KG1 (cell line): ENCODE measurements around the gene UBALD2.
"Not testable (repeated sequence)": the region's sequence is repeated elsewhere in the genome, so short reads cannot be mapped to it uniquely, and the experiment has no call there.

ENCODE experiments used
- DNase-seq: peaks from one replicate; lab custom pipeline; 2025; lab: John Stamatoyannopoulos, UW

UBALD2 gene

DNA sequence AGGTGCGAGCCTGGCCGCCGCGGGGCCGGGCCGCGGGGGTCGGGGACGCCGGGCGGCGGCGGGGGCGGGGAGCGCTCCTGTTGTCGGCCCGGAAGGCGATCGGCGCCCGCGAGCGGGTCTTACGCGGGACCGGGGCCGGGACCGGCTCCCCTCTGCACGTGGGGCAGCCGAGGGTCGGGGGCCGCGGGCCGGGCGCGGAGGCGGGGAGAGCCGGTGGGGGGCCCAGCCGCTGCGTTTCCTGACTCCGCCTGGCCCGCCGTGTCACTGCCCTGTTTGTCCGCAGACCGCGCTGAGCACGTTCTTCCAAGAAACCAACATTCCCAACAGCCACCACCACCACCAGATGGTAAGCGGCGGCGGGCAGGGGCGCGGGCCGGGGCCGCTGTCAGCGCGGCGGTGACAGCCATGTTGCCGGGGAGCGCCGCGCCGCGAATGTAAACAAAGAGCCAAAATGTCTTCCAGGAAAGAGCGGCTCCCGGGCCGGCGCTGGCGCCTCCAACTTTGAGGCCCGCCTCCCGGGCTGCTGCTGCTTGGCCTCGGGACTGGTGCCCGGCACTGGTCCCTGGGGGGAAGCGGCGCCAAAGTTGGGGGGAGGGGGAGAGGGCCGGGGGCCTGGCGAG, 586 bp downstream of the UBALD2 start:
- no peak for DNase-seq

DNA sequence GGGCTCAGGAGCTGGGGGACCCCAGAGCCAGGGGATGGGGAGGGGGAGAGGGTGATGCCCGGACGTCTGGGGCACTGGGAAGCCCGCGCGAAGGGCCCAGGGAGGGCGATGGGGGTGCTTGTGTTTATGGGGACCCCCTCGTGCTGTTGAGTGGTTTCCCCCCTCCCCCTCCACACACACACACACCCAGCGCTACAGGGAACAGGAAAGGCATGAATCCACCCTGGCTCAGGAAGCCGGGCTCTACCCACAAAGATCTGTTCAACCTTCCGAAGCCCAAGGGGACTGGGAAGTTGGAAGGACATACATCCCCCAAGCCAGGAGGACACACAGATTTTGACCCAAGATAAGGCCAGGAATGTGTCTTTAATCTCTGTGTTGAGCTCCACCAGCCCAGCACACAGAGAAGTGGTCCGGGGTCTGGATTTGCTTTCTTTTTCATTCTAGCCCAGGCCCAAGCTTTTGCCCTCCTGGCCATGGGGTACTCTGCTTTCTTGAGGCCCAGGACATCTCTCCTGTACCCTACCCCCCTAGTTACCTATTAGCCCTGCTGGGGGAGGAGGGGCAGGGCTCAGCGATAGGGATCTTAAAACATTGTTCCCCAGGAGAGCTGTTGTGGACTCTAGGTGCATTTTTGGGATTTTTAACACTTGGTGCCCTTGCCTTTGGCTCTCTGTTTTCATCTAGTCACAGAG, 1.2 kb downstream of the UBALD2 start:
- DNase-seq = no peak

DNA sequence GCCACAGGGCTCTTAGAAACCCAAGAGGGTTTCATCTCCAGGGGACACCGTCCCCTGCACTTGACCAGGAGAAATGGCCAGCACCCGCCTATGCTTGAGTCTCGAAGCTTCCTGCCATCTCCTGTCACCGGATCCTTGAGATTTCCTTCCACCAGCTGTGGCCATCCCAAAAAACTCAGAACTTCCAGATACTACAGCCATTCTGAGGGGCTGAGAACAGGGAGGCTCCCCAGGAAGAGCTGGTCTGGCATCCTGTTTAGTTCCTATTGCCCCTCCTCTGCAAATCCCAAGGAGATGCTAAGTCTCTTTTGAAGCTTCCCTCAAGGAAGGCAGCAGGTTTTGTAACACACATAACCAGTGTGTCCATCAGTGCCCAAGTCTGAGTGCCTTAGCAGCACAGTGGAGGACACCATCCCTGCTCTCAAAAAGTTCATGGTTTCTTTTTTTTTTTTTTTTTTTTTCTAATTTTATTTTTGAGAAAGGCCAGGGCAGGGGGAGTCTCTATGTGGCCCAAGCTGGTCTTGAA, 2.0 kb downstream of the UBALD2 start:
- no peak for DNase-seq

DNA sequence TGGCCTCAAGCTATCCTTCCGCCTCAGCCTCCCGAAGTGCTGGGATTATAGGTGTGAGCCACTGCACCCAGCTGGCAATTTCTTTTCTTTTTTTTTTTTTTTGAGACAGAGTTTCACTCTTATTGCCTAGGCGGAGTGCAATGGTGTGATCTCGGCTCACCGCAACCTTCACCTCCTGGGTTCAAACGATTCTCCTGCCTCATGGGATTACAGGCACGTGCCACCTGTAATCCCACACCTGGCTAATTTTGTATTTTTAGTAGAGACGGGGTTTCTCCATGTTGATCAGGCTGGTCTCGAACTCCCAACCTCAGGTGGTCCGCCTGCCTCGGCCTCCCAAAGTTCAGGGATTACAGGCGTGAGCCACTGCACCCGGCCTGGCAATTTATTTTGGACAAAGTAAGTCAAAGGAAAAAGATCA, 2.4 kb downstream of the UBALD2 start:
- not testable (repeated sequence) for DNase-seq

DNA sequence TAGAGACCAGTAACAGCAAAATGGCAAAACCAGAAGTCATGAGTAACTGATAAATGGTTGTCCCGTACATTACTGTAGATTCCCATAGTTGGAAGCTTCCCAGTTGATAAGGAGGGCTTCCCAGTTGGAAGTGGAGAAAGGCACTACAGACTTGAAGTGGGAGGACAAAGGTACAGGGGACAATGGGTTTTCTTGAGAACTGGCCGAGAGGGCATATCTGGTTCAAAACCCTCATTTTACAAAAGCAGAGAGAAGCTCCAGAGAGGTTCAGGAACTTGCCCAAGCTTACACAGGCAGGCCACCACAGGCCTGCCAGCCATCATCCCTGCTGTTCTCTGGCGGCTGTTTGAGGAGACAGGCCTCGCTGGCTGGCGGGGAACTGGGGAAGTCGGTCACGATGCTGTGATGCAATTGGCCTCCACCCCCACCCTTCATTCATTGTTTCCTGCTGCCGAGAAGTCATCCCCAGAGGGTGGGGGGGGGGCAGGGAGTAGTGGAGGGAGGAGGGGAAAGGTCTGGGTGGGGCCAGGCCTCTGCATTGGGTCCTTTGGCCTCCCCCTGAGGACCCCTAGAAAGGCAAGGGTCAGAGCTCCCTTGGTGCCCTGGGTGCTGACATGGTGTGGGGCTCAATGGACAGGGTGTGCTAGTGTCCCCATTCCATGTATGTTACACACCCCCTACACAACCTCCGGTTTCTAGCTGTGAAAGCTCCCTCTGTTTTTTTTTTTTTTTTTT, 3.0 kb downstream of the UBALD2 start:
- peak; percentile 46 for DNase-seq

DNA sequence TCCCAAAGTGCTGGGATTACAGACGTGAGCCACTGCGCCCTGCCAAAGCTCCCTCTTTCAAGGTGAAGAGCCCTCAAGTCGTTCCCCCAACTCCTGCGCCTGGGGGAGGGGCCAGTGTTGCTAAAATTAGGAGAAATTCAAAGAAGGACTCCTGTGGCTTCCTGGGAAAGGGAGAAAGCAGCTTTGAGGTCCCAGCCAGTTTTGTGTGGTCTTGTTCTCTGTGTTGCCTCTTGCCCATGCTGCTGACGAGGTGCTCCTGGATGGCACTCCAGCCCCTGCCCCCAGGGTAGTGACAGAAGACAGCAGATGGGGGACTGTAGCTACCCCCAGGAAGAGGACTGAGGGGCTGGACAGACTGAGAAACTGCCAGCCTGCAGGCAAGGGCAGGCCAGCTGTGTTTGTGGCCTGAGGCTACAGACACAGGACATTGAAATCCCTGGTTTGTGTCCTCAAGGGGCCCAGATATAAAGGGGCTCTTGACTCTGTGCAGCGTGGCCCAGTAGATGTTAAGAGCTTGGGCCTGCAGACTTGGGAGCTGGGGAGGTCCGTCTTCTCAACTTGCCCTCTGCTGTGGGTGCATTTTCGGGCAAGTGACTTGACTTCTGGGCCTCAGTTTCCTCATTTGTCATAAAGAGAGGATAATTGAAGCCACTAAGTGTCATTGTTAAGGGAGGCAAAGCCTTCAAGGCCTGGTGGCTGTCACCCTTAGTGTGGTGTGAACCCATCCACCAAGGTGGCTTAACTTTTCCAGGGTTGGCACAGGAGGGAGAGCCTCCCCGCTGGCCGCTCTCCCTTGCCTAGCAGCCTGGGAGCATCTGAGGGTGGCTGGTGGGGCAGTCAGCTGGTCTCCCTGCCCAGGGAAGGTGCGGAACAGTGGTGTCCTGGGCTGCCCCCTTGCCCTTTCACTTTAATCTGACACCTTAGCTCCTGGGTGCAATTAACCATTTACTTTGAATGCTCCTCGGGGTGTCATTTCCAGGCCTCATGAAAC, 4.1 kb downstream of the UBALD2 start:
- DNase-seq = no peak

DNA sequence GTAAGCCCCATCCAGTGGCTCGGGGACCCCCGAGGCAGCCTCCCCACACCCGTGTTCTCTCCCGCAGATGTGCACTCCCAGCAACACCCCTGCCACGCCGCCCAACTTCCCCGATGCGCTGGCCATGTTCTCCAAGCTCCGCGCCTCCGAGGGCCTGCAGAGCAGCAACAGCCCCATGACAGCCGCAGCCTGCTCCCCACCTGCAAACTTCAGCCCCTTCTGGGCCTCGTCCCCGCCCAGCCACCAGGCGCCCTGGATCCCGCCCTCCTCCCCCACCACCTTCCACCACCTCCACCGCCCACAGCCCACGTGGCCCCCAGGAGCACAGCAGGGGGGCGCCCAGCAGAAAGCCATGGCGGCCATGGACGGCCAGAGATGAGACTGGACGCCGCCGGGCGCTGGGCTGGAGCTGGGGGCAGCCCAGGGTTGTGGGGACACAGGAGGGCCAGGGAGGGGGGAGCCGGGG, 5.0 kb downstream of the UBALD2 start:
- DNase-seq = no peak

DNA sequence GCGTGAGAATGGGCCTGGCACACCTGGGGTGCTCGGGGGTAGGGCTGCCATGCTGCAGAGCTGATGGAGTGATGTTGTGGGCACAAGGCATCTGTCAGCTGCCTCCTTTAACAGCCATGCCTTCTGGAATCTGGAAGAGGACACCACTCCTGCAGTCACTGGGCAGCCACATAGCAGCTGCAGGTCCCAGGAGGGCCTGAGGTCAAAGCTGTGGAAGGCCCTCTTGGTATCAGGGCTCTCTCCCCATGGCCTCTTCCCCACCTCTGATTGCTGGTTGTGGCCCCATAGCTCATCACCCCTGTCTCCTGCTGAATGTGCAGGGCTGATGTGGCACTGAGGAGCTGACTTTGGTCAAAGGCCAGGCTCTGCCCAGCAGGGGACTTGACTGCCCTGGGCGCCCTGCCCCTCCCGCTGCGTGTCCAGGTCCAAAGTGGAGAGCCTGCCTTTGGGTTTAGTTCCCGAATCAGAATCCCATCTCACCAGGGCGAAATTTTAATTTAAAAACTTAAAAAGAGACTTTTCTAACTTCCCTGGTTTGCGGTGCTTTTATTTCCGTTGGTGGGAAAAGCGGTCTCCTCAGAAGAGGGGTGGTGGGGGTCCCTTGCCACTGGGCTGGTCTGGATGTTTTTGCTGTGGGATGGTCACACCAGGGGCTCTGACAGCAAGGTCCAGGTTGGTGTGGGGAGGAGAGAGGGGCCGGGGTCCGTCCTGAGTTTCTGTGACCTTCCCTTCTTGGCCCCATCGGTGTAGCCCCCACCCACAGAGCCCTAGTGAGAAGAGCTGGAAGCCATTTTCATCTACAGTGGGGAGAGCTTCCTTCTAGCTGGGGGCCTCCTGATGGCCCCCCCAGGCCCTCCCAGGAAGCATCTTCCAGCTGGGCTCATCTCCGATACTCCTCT, 5.9 kb downstream of the UBALD2 start:
- no peak for DNase-seq

DNA sequence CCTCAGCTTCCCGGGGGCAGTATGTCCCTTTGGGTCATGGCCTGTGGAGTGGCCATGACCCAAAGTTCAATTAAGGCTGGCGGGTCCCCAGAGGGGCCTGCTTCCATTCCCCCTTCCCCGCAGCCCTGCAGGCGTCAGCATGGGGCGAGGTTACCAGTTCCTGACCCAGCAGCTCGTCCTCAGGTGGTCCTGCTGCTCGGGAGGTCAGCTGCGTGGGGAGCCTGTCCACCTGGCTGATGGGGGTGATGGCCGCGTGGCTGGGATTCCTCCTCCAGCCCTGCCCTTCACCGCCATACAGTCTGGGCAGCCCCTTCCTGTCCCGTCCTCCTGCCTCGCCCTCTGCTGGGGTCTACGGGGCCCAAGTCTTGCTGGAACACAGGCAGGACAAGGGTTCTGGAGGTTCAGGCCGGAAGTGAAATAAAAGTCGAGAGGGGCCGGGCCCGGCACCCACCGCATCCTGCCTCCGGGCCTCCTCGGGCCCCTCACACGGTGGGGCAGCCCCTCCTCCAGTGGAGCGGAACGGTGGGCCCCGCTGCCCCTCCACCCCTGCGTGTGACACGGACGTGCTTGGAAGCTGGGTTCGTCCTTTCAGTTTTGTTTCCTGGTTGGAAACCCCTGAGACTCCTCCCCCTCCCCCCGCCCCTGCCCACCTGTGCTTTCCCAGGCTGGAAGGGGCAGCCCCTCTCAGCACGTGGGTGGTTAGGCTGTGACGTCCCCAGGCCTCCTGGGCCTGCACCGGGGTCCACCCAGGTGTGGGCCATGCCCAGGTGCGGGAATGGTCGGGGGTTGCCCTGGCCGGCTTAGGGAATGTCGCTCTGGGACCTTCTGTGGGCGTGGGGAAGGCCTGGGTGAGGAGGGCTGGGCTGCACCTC, 6.8 kb downstream of the UBALD2 start:
- DNase-seq = no peak

DNA sequence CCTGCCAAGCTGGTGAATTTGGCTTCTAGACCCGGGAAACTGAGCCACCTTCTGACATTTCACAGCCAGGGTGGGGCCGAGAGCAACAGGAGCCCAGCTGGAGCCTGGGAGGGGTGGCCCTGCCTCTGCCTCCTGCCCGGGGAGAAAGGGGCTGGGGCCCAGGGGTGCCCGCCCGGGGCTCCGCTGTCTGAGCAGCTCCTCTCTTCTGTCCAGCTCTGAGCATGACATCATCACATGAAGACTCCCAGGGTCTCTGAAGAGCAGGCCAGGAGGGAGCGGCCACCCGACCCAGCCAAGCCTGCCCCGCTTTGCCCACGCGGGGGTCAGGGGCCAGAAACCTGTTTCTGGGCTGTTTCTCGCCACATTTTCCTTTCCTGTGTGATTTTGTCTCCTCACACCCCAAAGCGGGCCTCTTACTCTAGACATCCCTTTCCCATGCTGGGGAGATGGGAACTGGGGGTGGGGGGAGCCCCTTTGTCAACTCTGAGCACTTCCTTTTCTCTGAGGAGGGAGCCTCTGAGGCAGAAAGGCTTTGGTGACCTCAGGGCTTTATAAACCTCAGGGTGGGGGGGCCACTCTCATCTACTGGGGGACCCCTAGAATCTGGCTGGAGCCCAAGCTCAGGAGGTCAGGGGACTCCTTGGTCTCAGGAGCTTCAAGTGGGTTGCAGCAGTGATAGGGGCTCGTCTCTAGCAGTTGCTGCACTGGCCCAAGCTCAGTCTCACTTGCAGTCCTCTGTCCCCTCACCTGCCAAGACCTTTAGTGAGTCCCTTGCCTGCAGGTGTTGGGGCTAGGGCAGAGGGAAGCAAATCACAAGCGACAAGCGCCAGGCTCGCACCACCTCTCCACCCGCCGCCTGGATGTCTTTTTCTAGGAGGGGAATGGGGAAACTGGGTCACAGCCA, 7.6 kb downstream of the UBALD2 start:
- DNase-seq = no peak

DNA sequence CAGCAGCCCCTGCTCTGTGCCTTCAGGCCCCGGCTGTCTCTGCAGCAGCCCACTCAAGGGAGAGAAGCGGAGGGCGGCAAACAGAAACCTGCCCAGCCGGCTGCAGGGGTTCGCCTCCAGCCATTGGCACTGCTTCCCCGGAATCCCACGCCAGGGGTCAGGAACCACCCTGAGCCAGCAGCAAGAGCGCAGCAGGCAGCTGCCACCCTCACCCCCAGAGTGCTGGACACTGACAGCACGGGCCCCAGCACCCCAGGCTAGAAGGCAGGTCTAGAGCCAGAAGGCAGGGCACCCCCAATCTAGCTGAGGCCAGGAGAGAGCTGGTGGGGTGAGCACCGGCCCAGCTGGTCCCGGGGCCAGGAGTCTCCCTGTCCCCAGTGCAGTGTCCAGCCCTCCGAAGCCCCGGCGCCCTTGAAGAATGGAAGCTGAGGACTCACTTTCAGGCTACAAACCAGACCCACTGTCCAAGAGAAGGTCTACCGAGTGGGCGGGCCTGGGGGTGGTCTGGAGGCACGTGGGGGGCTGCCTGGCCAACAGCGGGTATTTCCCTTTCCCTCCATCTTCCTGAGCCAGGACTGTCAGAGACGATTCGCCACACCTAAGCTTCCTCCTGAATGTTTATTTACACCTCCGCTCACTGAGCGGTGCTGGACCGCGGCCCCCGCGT, 8.4 kb downstream of the UBALD2 start:
- DNase-seq = no peak

DNA sequence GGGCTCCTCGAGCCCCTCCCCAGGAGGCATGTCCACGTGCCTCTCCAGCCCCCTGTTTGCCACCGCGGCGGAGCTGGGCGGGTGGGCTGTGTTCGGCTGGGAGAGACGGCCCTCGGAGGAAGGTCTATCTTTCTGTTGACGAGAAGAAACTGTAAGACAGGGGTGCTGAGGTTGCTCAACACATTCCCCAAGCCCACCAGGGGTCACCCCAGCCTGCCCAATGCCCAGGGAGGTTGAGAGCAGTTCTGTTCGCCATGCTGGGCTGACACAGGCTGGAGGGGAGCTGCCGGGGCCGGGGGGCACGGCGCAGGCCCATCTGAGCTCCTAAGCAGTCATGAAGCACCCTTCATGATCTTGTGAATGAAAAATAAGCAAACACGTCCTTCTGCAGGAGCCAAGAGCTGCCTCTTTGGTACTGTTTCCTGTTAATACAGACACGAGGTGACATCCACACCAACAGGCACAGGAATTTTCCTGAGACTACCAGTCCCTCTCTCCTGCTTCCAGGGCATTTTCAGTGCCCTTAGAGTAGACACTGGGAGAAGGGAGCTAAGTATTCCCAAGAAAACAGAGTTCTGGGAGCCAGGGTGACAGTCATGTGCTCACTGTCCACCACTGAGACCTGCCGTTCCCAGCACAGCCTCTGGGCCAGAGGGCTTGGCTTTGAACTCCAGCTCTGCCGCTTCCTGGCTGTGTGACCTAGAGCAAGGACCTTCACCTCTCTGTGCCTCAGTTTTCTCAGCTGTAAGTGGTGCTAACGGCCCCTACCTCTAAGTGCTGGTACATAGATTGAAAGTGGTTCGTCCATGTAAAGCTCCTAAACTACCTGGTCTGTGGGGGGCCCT, 9.2 kb downstream of the UBALD2 start:
- DNase-seq = no peak

DNA sequence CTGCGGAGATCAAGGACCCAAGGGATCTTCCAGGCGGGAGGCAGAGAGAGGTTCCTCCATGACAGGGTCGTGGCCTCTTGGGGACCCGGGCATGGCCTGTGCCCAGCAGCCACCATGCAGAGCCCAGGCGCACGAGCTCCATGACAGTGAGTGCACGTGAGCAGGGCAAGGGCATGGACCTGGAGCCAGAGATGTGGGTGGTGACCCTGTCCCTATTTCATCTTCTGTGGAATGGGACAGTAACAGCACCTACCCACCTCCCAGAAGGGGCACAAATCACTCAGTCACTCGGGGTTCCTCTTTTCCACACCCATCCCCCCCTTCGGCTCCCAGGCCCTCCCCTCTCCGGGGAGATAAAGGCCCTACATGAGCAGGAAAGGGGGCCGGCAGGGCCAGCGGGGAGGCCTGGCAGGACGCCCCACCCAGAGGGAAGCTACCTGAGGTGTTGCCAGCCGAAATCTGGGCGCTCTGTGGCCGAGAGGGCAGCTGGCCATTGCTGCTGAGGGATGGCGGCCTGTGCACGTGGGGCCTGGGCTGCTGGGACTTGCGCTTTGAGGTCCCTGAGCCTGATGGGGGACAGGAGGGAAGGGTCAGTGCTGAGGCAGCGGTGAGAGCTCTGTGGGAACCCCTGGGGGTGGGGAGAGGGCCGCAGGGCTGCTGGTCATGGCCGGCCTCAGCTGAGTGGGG, 10.4 kb downstream of the UBALD2 start:
- no peak for DNase-seq

DNA sequence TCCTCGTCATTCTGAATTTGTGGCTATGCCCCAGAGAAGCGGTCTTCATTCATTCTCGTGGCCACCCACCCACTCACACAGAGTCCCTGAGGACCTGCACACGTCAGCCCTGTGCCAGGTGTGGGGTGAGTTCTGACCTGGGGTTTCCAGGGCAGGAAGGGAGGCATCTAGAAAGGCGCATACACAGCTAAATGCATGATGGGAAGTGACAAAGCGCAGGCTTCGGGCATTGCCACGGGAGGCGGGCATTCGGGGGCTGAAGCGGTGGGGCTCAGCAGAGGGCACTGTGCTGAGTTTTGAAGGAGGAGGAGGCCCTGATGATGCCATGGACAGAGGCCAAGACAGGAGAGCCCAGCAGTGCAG, 10.9 kb downstream of the UBALD2 start:
- DNase-seq = no peak

DNA sequence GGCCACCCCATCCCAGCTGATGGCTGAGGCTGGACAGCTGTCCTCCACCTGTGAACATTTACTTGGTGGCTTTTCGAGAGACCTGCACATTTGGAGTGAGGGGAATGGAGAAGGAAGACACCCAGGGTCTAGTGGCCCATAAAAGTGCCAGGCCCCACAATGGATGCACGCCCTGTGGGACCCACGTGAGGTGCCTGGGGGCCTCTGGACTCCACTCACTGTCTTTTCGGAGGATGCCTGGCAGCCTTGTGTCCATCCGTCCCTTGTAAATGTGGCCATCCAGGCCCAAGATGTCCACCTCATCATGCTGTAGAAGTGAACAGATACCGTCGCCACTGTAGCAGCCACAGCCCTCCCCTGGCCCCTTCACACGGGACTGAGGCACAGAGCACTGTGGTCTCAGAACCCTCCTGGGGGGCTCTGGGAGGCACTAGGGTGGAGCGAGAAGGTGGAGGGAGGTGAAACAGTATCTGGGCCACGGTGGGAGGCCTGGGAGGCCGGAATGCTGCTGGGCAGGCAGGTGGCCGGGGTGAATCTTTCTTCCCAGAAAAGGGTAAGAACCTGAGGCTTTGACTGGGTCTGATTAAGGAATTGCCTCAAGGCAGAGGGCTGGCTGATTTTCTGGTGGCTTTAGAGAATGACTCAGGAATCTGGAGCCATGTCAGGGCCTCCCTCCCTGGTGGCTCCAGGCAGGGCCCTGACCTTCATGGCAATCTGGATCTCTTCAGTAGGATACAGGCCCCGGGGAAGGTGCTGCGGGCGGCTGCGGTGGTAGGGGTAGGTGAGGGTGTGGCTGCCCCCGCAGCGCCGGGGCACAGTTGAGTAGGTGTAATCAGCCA, 11.5 kb downstream of the UBALD2 start:
- DNase-seq = no peak
